Measurements from ENCODE around the gene PARD6A.

DNA sequence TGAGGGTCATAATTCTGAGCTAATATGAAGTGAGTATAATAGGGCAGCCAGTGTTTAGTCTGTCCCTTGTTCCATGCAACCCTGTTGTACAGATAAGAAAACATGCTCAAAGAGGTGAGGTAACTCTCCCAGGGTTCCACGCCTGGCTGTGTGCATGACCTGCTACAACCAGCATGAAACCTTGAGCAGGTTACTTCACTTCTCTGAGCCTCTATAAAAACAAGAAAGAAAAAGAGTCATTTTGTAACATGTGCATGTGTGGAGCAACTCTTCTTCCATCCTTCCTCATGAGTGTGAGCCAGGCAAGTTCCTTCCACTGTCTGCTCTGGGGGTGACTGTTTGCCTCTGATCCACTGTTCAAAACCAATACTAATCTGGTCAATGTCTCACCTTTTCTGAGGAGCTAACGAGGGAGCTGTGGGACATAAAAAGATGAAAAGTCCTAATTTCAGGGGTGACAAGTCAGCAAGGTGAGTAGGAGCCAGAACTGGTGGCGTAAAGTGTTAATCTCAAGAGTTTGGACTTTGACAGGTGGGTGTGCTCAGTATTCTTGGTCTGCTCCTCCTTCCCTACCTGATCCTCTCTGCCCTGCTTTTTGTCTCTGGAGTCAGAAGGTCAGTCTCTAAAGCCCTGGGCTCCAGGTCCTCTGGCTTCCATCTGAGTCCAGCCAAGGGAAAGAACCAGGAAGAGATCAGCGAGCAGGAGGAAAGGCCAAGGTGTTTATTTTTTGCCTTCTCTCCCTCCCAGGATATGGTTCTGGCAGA lies 36.8 kb downstream of the PARD6A start:
- TF ChIP-seq, protein P1, sequence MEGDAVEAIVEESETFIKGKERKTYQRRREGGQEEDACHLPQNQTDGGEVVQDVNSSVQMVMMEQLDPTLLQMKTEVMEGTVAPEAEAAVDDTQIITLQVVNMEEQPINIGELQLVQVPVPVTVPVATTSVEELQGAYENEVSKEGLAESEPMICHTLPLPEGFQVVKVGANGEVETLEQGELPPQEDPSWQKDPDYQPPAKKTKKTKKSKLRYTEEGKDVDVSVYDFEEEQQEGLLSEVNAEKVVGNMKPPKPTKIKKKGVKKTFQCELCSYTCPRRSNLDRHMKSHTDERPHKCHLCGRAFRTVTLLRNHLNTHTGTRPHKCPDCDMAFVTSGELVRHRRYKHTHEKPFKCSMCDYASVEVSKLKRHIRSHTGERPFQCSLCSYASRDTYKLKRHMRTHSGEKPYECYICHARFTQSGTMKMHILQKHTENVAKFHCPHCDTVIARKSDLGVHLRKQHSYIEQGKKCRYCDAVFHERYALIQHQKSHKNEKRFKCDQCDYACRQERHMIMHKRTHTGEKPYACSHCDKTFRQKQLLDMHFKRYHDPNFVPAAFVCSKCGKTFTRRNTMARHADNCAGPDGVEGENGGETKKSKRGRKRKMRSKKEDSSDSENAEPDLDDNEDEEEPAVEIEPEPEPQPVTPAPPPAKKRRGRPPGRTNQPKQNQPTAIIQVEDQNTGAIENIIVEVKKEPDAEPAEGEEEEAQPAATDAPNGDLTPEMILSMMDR (IDR thresholded peaks at IDR 0.05; ENCODE audit: low read length): no peak
- TF ChIP-seq EZH2 (optimal IDR thresholded peaks at IDR 0.05; ENCODE audit: low read depth, low read length) (no peak), EZH2phosphoT487 (IDR thresholded peaks at IDR 0.05; ENCODE audit: low read length) (no peak)

Measured in MM.1S (cell line).